Epithelial cell of prostate (primary cell): ENCODE results near the gene L1CAM.

ENCODE experiments used
- DNase-seq: peaks from one replicate; pipeline ENCODE4 v3.0.0-alpha.2; 2011; ENCODE audit warnings: low read depth, low spot score
- H3K27ac ChIP-seq: fragments of 450-650 bp; 2 replicates; pipeline ENCODE4 v1.5.1; 2017; ENCODE audit warnings: mild to moderate bottlenecking

Gene L1CAM

GRCh38 chrX:153814591-153815315, 71.2 kb downstream of the L1CAM start:
- no peak for DNase-seq
- no peak overlapping the region for H3K27ac ChIP-seq

GRCh38 chrX:153813161-153813560, 72.8 kb downstream of the L1CAM start:
- H3K27ac ChIP-seq = no peak overlapping the region
- no peak for DNase-seq

DNA sequence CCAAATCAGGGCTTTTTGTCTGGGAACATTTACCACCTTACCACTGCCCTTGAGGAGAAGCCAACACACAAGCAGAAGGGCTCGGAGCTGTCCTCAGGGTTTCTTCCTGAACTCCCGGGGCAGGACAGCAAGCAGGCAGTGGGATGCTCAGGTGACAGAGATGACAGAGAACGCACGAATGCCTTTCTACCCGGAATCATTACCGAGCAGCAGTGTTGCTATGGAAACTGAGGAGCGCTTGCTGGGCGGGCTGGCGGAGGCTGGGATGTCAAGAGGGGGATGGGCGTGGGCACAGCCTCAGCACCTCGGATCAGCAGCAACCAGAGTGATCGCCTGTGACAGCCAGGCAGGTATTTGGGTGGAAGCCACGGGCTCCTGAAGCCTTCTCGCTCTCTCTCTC, 73.8 kb downstream of the L1CAM start:
- no peak for DNase-seq
- no peak overlapping the region for H3K27ac ChIP-seq
